ENCODE results near the gene TMEM220. TPM values are rescaled to one million over a fixed set of nuclear protein-coding genes. Genes with fewer than 3 reads are reported as not detected.

Gene TMEM220
- total and polyA plus RNA-seq, 5 experiments from 2014 or later: 8.8 to 19.0 (median 11.5) TPM

DNA sequence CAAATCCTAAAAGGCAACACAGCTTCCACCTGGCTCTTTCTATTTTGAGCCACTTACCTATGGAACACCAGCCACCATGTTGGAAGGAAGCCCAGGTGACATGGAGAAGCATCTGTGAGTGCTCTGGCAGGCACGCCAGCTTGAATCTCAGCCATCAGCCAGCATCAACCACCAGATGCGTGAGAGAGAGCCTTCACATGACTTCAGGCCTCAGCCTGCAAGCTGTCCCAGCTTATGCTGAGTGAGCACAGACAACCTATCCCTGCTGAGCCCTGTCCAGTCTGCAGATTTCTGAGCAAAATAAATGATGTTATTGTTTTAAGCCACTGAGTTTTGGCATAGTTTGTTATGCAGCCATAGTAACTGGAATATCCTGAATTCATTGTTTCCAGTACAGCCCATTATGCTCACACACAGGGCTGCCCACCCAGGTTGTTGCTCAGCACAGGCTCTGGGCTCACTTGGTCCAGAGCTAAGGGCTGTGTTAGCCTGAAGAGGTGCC is 39.0 kb upstream of the TMEM220 start:
- Mint-ChIP-seq H3K9me3 (peaks cover 0 to 12% (median 8%) of the 10 kb centered on the region in 9 donors), H3K4me1 (peaks cover 0 to 2% (median under 1%) of the 10 kb centered on the region in 4 donors), H3K36me3 (peaks cover 2 to 19% (median 19%) of the 10 kb centered on the region in 3 donors), H3K27ac (no peak overlapping the region), H3K4me3 (no peak overlapping the region), H3K27me3 (no peaks in the 10 kb centered on the region)
- POLR2A ChIA-PET: interaction anchor here (0.6 kb wide), 1 partner anchor 72 kb away, joined by 3 read pairs; no protein-coding TSS in a partner anchor
- DNase-seq (no peak), ATAC-seq (no peak)

DNA sequence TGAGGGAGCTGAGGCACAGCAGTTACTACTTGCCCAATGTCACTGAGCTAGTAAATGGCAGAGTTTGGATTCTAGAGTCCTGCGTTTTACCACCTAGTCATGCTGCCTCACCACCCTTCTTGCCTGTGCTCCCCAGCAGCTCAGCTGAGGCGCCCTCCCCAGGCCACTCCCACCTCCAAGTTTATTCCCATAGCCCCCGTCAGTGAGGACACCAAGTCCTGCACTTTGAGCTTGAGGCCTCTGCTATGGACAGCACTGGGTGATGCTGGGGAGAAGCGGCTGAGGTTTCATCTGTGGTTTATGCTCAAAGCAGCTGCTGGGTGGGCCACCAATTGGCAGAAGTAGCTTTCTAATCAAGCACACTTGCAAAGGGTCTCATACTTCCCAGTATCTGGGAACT is 37.4 kb upstream of the TMEM220 start:
- peaks cover 0 to 11% (median 8%) of the 10 kb centered on the region in 9 donors for H3K9me3 Mint-ChIP-seq
- peaks cover 2 to 17% (median 14%) of the 10 kb centered on the region in 3 donors for H3K36me3 Mint-ChIP-seq
- DNase-seq (no peak), ATAC-seq (no peak)
- peaks cover 0 to 2% (median 0%) of the 10 kb centered on the region in 4 donors for H3K4me1 Mint-ChIP-seq
- peak overlapping the region in 1 of 10 donors; percentile 20 for H3K27ac Mint-ChIP-seq
- POLR2A ChIA-PET: no interaction called here
- H3K27me3 Mint-ChIP-seq: no peaks in the 10 kb centered on the region
- H3K4me3 Mint-ChIP-seq: no peak overlapping the region

DNA sequence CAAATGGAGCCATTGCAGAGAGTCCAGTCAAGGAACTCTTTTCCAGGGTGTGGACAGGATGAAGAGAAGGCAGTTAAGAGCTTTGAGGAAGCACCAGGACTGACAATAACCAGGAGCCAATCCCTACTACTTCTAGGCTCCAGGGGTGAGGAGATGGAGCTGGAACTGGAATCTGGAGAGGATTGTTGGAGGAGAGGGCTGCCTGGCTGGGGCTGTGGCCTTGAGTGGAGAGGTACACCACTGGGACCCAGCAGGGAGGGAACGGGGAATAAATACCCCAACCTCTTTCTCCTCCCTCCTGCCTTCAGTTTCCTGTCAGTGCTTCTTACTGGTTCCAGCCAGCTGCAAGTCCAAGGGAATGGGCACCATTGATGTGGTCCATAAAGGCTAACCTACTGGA is 32.2 kb upstream of the TMEM220 start:
- Mint-ChIP-seq H3K36me3 (peaks cover 0 to 9% (median 8%) of the 10 kb centered on the region in 3 donors), H3K9me3 (peaks cover 0 to 8% (median 3%) of the 10 kb centered on the region in 9 donors), H3K27ac (no peak overlapping the region), H3K4me1 (no peaks in the 10 kb centered on the region), H3K4me3 (no peak overlapping the region), H3K27me3 (peaks cover 0 to 2% (median 0%) of the 10 kb centered on the region in 5 donors)
- DNase-seq: no peak
- POLR2A ChIA-PET: interaction anchor here (0.6 kb wide), 1 partner anchor 29 kb away, joined by 4 read pairs; no protein-coding TSS in a partner anchor
- ATAC-seq: no peak

DNA sequence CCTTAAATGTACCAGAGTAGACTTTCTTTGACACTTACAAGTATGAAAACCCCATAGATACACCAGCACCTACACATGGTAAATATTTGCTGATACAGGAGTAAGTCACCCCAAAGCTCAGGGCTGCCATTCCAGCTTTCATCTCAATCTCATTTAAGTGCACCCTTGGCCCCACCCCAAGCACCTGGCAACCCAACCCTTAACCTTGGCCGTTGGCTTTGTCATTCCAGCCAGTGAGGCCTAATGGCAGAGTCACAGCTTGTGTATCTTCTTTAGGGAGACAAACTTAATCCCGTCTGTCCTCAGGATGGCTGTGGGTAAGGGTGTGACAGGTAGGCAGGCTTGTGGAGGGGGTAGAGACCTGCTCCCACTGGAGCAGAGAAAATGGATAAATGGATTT is 31.5 kb upstream of the TMEM220 start:
- peaks cover 0 to 4% (median 3%) of the 10 kb centered on the region in 3 donors for H3K36me3 Mint-ChIP-seq
- no peak overlapping the region for H3K4me3 Mint-ChIP-seq
- POLR2A ChIA-PET: no interaction called here
- H3K4me1 Mint-ChIP-seq: peaks cover 0 to 2% (median 0%) of the 10 kb centered on the region in 4 donors
- H3K27ac Mint-ChIP-seq: no peak overlapping the region
- ATAC-seq (no peak), DNase-seq (no peak)
- H3K9me3 Mint-ChIP-seq: peaks cover 0 to 4% (median 0%) of the 10 kb centered on the region in 9 donors
- H3K27me3 Mint-ChIP-seq: peaks cover 0 to 2% (median 0%) of the 10 kb centered on the region in 5 donors

DNA sequence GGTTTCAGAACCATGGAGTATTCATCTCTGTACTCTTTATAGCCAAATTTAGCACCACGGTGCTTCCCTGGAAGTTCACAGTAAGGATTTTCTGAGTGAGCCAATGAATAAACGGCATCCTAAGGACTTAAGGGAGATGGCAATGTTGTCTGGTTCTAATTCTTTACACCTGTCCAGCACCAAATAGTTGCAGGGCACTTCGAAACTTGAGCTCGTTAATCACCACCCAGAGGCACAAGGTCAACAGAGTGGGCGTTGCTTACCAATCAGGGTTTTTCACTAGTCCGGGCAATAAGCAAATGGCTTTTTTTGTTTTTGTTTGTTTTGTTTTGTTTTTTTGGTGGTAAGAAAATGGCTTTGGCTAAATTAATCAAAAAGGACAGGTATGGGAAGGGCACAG is 28.2 kb upstream of the TMEM220 start:
- POLR2A ChIA-PET: no interaction called here
- DNase-seq: no peak
- peaks cover 0 to 2% (median 0%) of the 10 kb centered on the region in 5 donors for H3K27me3 Mint-ChIP-seq
- H3K4me3 Mint-ChIP-seq: no peak overlapping the region
- H3K9me3 Mint-ChIP-seq: no peaks in the 10 kb centered on the region
- H3K4me1 Mint-ChIP-seq: peaks cover 0 to 7% (median under 1%) of the 10 kb centered on the region in 4 donors
- ATAC-seq: no peak
- no peak overlapping the region for H3K27ac Mint-ChIP-seq
- no peaks in the 10 kb centered on the region for H3K36me3 Mint-ChIP-seq

DNA sequence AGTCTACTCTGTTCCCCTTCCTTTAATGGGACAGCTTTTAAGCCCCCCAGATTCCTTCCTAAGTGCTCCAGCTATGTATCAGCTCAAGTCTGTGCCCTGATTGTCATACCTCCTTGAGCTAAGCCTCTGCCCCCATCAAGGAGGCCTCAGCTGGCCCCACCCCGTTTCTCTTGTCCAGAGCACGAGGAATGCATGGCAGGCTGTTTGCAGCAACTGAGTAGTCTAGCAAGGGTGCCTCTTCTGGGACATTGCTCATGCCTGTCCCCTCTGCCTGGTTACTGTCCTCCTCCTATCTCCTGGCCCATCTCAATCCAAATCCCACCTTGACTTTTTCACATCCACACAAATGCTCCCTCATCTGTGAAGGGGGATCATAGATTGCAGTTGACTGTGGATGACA is 27.8 kb upstream of the TMEM220 start:
- Mint-ChIP-seq H3K4me3 (no peak overlapping the region), H3K36me3 (no peaks in the 10 kb centered on the region), H3K4me1 (peaks cover 0 to 7% (median under 1%) of the 10 kb centered on the region in 4 donors), H3K27me3 (peaks cover 0 to 2% (median 0%) of the 10 kb centered on the region in 5 donors), H3K9me3 (no peaks in the 10 kb centered on the region), H3K27ac (no peak overlapping the region)
- DNase-seq (no peak), ATAC-seq (no peak)
- POLR2A ChIA-PET: no interaction called here

DNA sequence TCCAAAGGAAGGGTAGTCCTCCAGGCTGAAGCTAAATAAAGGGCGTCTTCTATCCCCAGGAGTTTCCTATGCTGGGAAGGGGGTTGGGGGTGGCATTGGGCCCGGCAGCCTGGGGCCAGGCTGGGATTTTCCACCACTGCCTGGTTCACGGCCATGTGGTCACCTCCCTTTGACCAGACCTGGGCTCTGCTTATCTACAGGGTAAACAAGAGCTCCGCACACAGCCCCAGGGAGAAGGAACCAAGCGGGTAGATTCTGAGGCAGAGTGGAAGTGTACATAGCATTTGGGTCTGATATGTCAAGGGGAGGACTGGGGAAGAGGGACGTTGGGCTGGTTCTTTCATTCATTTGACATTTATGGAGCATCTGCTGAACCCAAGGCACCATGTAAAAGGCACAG is 27.2 kb upstream of the TMEM220 start:
- H3K4me1 Mint-ChIP-seq: peaks cover 0 to 7% (median under 1%) of the 10 kb centered on the region in 4 donors
- H3K27ac Mint-ChIP-seq: peak overlapping the region in 3 of 10 donors; percentile 30 to 85 (median 48)
- H3K27me3 Mint-ChIP-seq: peaks cover 0 to 2% (median 0%) of the 10 kb centered on the region in 5 donors
- ATAC-seq (no peak), DNase-seq (no peak)
- no peaks in the 10 kb centered on the region for H3K9me3 Mint-ChIP-seq
- H3K36me3 Mint-ChIP-seq: no peaks in the 10 kb centered on the region
- no peak overlapping the region for H3K4me3 Mint-ChIP-seq
- POLR2A ChIA-PET: no interaction called here

DNA sequence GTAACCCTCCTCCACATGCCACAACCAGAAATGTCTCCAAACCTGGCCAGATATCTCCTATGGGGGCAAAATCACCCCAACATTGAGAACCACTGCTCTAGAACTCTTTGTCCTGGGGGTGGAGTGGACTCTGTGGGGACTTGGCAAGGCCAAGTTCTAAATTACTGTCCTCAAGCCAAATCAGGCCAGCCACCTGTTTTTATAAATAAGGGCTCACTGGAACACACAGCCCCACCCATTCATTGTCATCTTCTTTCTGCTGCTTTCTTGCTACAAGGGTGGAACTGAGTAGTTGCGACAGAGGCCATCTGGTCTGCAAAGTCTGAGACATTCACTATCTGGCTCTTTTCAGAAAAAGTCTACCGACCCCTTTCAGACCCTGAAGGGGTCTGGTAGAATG is 26.8 kb upstream of the TMEM220 start:
- ATAC-seq: no peak
- no peak for DNase-seq
- H3K4me1 Mint-ChIP-seq: peaks cover 0 to 7% (median under 1%) of the 10 kb centered on the region in 4 donors

DNA sequence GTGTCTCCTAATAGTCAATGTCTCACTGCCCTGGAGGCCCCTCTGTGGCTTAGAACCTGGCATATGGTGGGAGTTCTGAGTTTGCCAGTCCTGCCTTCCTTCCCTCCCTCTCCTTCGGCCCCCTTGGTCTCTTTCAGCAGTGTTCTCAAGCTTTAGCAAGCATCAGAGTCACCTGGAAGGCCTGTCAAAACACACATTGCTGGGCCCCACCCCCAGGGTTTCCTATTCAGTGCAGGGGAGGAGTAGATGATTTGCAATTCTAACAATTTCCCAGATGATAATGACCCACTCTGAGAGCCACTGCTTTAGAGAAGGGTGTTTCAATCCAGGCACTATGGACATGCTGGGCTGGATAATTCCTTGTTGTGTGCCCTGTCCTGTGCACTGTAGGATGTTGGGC is 26.4 kb upstream of the TMEM220 start:
- DNase-seq (no peak), ATAC-seq (no peak)
- peaks cover 0 to 7% (median under 1%) of the 10 kb centered on the region in 4 donors for H3K4me1 Mint-ChIP-seq
- POLR2A ChIA-PET: no interaction called here
- H3K36me3 Mint-ChIP-seq: no peaks in the 10 kb centered on the region
- peak overlapping the region in 4 of 10 donors; percentile 1 to 73 (median 62) for H3K27ac Mint-ChIP-seq
- H3K4me3 Mint-ChIP-seq: no peak overlapping the region
- no peaks in the 10 kb centered on the region for H3K27me3 Mint-ChIP-seq
- no peaks in the 10 kb centered on the region for H3K9me3 Mint-ChIP-seq

More for the DNA sequence above, 26.8 kb upstream of the TMEM220 start:
- POLR2A ChIA-PET: no interaction called here
- Mint-ChIP-seq H3K27me3 (no peaks in the 10 kb centered on the region), H3K9me3 (no peaks in the 10 kb centered on the region), H3K4me3 (no peak overlapping the region), H3K36me3 (no peaks in the 10 kb centered on the region), H3K27ac (peak overlapping the region in 4 of 10 donors; percentile 13 to 73 (median 39))

DNA sequence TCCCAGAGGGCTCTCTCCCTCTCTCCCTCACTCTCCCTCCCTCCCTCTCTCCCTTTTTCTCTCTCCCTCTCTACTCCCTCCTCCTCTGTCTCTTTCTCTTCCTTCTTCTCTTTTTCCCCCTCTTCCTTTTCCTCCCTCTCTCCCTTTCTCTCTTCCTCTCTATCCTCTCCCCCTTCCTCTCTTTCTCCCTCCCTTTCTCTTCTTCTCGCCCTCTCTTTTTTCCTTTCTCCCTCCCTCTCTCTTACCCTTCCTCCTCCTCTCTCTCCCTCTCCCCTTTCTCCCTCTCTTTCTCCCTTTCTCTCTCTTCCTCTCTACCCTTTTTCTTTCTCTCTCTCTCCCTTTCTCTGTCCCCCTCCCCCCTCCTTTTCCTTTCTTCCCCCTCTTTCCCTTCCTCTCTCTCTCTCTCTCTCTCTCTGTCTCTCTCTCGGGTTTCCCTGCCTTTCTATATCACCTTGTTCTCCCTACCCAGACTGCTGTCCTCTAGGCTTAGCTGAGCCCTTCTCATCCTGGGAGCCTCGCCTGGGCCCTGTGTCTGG is 25.8 kb upstream of the TMEM220 start:
- H3K36me3 Mint-ChIP-seq: no peaks in the 10 kb centered on the region
- ATAC-seq: no peak
- peak overlapping the region in 2 of 10 donors; percentile 46 to 73 for H3K27ac Mint-ChIP-seq
- H3K27me3 Mint-ChIP-seq: no peaks in the 10 kb centered on the region
- no peaks in the 10 kb centered on the region for H3K9me3 Mint-ChIP-seq
- H3K4me1 Mint-ChIP-seq: peaks cover 0 to 7% (median under 1%) of the 10 kb centered on the region in 4 donors
- DNase-seq: no peak
- H3K4me3 Mint-ChIP-seq: no peak overlapping the region
- POLR2A ChIA-PET: interaction anchor here (0.5 kb wide), 1 partner anchor 54 kb away, joined by 3 read pairs; no protein-coding TSS in a partner anchor

DNA sequence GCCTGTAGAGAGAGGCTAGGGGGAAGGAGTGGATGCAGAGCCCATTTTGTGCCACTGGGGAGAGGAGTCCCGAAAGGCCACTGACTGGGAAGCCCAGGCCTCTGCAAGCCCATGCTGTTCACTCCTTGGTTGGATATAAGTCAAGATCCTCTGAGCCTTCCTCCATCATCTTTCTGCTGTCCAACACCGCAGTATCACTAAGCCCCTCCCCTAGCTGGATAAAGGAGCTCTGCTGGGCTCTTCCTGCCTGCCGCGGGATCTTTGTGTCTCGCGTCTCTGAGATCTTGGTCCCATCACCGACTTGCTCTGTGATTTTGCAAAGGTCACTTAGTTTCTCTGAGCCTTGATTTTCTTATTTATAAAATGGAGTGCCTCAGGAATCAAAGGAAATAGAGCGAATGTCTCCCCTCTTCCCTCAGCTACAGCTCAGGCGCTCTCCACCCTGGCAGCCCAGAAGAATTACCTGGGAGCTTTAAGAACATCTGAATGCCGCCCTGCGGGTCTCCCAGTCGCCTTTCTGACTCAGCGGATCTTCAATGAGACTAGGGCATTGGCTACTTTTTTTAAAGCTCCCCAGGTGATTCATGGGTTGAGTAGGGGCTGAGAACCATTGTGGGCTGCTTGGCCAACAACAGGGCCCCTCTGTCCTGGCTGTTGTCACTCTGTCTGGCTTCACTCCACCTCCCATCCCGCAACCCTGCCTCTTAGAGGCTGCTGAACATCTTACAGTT is 25.2 kb upstream of the TMEM220 start:
- no peak overlapping the region for H3K4me3 Mint-ChIP-seq
- no peaks in the 10 kb centered on the region for H3K9me3 Mint-ChIP-seq
- no peaks in the 10 kb centered on the region for H3K27me3 Mint-ChIP-seq
- H3K27ac Mint-ChIP-seq: peak overlapping the region in 5 of 10 donors; percentile 33 to 73 (median 56)
- no peaks in the 10 kb centered on the region for H3K36me3 Mint-ChIP-seq
- POLR2A ChIA-PET: interaction anchor here (0.5 kb wide), 1 partner anchor 53 kb away, joined by 3 read pairs; no protein-coding TSS in a partner anchor
- DNase-seq (no peak), ATAC-seq (no peak)
- peaks cover 0 to 7% (median under 1%) of the 10 kb centered on the region in 4 donors for H3K4me1 Mint-ChIP-seq

DNA sequence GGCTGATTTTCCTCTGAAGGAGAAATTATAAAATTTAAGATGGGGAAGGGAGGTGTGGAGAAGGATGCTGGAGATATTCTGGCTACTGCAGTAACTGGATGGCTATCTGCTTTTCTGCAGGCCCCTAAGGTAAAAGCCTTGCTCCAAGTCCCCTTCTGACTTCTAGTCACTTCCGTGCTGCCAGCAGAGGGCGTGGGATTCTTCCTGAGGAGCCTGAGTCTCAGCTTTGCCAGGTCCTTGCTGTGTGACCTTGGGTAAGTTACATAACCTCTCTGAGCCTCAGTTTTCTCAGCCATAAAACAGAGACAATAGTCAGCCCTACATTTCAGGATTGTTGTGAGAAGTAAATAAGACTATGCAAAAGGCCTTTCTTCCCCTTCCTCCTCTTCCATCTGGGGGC is 24.3 kb upstream of the TMEM220 start:
- H3K27ac Mint-ChIP-seq: no peak overlapping the region
- ATAC-seq (no peak), DNase-seq (no peak)
- H3K27me3 Mint-ChIP-seq: peaks cover 0 to 1% (median 0%) of the 10 kb centered on the region in 5 donors
- H3K4me3 Mint-ChIP-seq: no peak overlapping the region
- no peaks in the 10 kb centered on the region for H3K9me3 Mint-ChIP-seq
- H3K36me3 Mint-ChIP-seq: no peaks in the 10 kb centered on the region
- POLR2A ChIA-PET: no interaction called here
- H3K4me1 Mint-ChIP-seq: peaks cover 0 to 9% (median under 1%) of the 10 kb centered on the region in 4 donors

DNA sequence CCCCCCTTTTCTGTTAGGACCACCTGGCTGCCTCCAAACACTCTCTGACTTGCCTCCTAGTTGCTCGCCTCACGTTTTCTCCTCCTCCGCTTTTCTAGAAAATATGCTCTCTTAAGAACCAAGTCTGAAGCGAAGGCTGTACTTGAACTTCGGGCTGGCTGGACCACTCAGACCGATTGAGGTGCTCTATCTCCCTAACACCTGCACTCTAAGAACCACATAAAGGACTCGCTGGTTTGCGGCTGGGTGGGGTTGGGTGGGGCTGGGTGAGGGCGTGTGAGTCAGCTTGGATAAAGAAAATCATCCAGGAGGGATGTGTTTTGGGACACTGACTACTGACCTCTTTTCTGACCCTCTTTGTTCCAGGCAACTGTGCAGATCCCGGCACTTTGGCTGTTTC is 22.9 kb upstream of the TMEM220 start:
- Mint-ChIP-seq H3K36me3 (no peaks in the 10 kb centered on the region), H3K27ac (no peak overlapping the region), H3K27me3 (peaks cover 0 to 1% (median 0%) of the 10 kb centered on the region in 5 donors), H3K4me3 (no peak overlapping the region), H3K4me1 (peaks cover 0 to 9% (median under 1%) of the 10 kb centered on the region in 4 donors), H3K9me3 (no peaks in the 10 kb centered on the region)
- POLR2A ChIA-PET: no interaction called here
- ATAC-seq: no peak
- no peak for DNase-seq

All from naive thymus-derived CD8-positive, alpha-beta T cell (primary cell).